CD14-positive monocyte (primary cell): ENCODE measurements around the gene P3H2. TPM values are rescaled to one million over a fixed set of nuclear protein-coding genes. Genes with fewer than 3 reads are reported as not detected.

Experiments
- DNase-seq, 3 donors: peaks; one replicate each; pipeline ENCODE4 v3.0.0-alpha.2; 2011 to 2022
- H2AFZ ChIP-seq: 2 replicates; pipeline ENCODE4 v1.6.0; 2012; ENCODE audit warnings: mild to moderate bottlenecking, low read depth, low read length, inconsistent platforms; ENCODE audit not compliant: insufficient read depth, poor library complexity, severe bottlenecking
- H3K27ac ChIP-seq, 2 donors: 1 replicate in 1 of 2; 2 replicates in 1 of 2; pipeline ENCODE4 v1.5.1; 2012 to 2013; ENCODE audit warnings: low read length in 2 of 2, control low read depth in 1 of 2, inconsistent platforms in 1 of 2, low read depth in 1 of 2, mild to moderate bottlenecking in 1 of 2
- H3K27me3 ChIP-seq, 2 donors: one replicate each; pipeline versions ENCODE4 v1.6.0 to v1.6.1; 2011 to 2013; ENCODE audit warnings: low read length in 2 of 2; ENCODE audit not compliant: control insufficient read depth in 2 of 2, insufficient read depth in 2 of 2
- H3K36me3 ChIP-seq, 2 donors: replicated peaks in 1 of 2; 1 replicate in 1 of 2; 2 replicates in 1 of 2; pipeline versions ENCODE4 v1.5.1 to v1.6.1; 2012 to 2013; ENCODE audit warnings: low read length in 2 of 2, control low read depth in 1 of 2, inconsistent platforms in 1 of 2, mild to moderate bottlenecking in 1 of 2; ENCODE audit not compliant: insufficient read depth in 2 of 2, control insufficient read depth in 1 of 2
- H3K4me1 ChIP-seq, 2 donors: 1 replicate in 1 of 2; 2 replicates in 1 of 2; pipeline versions ENCODE4 v1.5.1 to v1.6.1; 2012 to 2013; ENCODE audit warnings: low read length in 2 of 2, control low read depth in 1 of 2, inconsistent platforms in 1 of 2, mild to moderate bottlenecking in 1 of 2, moderate library complexity in 1 of 2; ENCODE audit not compliant: insufficient read depth in 2 of 2, control insufficient read depth in 1 of 2
- H3K4me2 ChIP-seq: replicated peaks from 2 replicates; pipeline ENCODE3; 2012; ENCODE audit warnings: low read length, moderate library complexity, mild to moderate bottlenecking; ENCODE audit not compliant: poor library complexity, severe bottlenecking; ENCODE audit errors: extremely low read depth
- H3K4me3 ChIP-seq, 3 experiments: fragments of 200-600 bp in 1 of 3; sonication (generic) in 1 of 3; replicated peaks in 1 of 3; 1 replicate in 2 of 3; 2 replicates in 1 of 3; pipeline ENCODE4 v1.5.1; 2011 to 2013; ENCODE audit warnings: low read length in 3 of 3, mild to moderate bottlenecking in 3 of 3, control low read depth in 2 of 3, low read depth in 2 of 3, inconsistent platforms in 1 of 3, moderate library complexity in 1 of 3
- H3K79me2 ChIP-seq: 2 replicates; pipeline ENCODE4 v1.6.0; 2012; ENCODE audit warnings: mild to moderate bottlenecking, control low read depth, inconsistent platforms, low read length, moderate library complexity; ENCODE audit not compliant: insufficient read depth
- H3K9ac ChIP-seq: 2 replicates; pipeline ENCODE4 v1.6.0; 2017; ENCODE audit warnings: low read length, mild to moderate bottlenecking; ENCODE audit not compliant: insufficient read depth, poor library complexity, severe bottlenecking
- H3K9me3 ChIP-seq, 2 donors: replicated peaks in 1 of 2; 1 replicate in 1 of 2; 2 replicates in 1 of 2; pipeline versions ENCODE4 v1.5.1 to v1.6.1; 2012 to 2013; ENCODE audit warnings: low read length in 2 of 2, control low read depth in 1 of 2; ENCODE audit not compliant: control insufficient read depth in 1 of 2, insufficient read depth in 1 of 2
- H4K20me1 ChIP-seq: 2 replicates; pipeline ENCODE4 v1.6.0; 2012; ENCODE audit warnings: mild to moderate bottlenecking, low read length, control low read depth, moderate library complexity; ENCODE audit not compliant: insufficient read depth
- H3K27ac Mint-ChIP-seq, 7 donors: one replicate each; pipeline ENCODE4 v1.8.0; 2020; ENCODE audit warnings: mild to moderate bottlenecking in 7 of 7, mixed read lengths in 7 of 7, moderate library complexity in 6 of 7, inconsistent platforms in 2 of 7
- H3K27me3 Mint-ChIP-seq, 3 donors: one replicate each; pipeline ENCODE4 v1.8.0; 2021 to 2022; ENCODE audit warnings: low read depth in 3 of 3, mild to moderate bottlenecking in 3 of 3, mixed read lengths in 3 of 3, moderate library complexity in 3 of 3, inconsistent platforms in 1 of 3
- H3K36me3 Mint-ChIP-seq, 2 donors: one replicate each; pipeline ENCODE4 v1.8.0; 2020; ENCODE audit warnings: mixed read lengths in 2 of 2, inconsistent platforms in 1 of 2, mild to moderate bottlenecking in 1 of 2
- H3K4me1 Mint-ChIP-seq: one replicate; pipeline ENCODE4 v1.8.0; 2020; ENCODE audit warnings: mild to moderate bottlenecking, mixed read lengths
- H3K4me3 Mint-ChIP-seq, 2 donors: one replicate each; pipeline ENCODE4 v1.8.0; 2020; ENCODE audit warnings: mild to moderate bottlenecking in 2 of 2, mixed read lengths in 2 of 2, moderate library complexity in 1 of 2
- H3K9me3 Mint-ChIP-seq, 7 donors: one replicate each; pipeline ENCODE4 v1.8.0; 2020 to 2022; ENCODE audit warnings: mixed read lengths in 7 of 7, mild to moderate bottlenecking in 6 of 7, moderate library complexity in 6 of 7, inconsistent platforms in 2 of 7
- WGBS: methylation state at CpG from one replicate; pipeline ENCODE4 v1.1.5; 2013; ENCODE audit warnings: missing lambda C conversion rate; ENCODE audit not compliant: insufficient coverage; 5-methylcytosine and 5-hydroxymethylcytosine counted together
- intact Hi-C, 2 donors: fragments of 100-400 bp; cut with micrococcal nuclease; formaldehyde crosslinking; loops; one replicate each; pipeline versions ENCODE4 v1.15.0 to v1.15.1; 2023
- polyA plus RNA-seq, 3 donors: library from polyadenylated mRNA; depleted of rRNA in 1 of 3; unstranded in 2 of 3; stranded (reverse) in 1 of 3; fragments of 300-500 nt in 2 of 3; fragments of >200 nt in 1 of 3; fragmentation: Illumina TruSeq in 2 of 3; gene quantifications; 1 replicate in 2 of 3; 2 replicates in 1 of 3; pipeline ENCODE4 v1.2.3, GENCODE V29; 2012 to 2021
- TF ChIP-seq, protein P1 (sequence below): fragments of 200-600 bp; IDR thresholded peaks from one replicate; pipeline ENCODE4 v1.8.0; 2022; ENCODE audit warnings: antibody characterized with exemption, mild to moderate bottlenecking

The P3H2 gene
- polyA plus RNA-seq, 3 donors: 0.25 to 0.31 (median 0.27) TPM

DNA sequence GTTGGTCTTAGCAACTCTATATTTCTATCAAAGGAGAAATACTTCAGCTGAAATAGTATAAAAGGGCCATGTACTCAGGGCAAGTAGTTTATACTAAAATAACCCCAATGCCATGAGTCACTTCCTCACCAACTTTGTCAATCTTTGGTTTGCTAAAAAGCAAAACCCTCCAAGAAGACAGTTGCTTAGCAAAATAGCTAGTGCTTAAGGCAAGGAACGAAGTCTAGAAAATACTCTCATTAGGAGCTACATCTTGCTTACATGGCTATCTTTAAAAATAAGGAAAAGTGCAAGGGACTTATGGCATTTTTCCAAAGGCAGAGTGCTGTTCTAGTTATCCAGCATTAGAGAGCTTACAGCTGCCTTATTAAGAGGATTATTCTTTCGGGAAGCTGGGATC lies 28.4 kb downstream of the P3H2 start:
- Mint-ChIP-seq H3K27me3 (peaks cover 0 to 2% (median 2%) of the 10 kb centered on the region in 3 donors), H3K4me3 (peak overlapping the region in 1 of 2 donors; percentile 53), H3K4me1 (peaks cover 14% of the 10 kb centered on the region), H3K36me3 (no peaks in the 10 kb centered on the region), H3K27ac (peak overlapping the region in 1 of 7 donors; percentile 45), H3K9me3 (peaks cover 0 to 5% (median under 1%) of the 10 kb centered on the region in 7 donors)
- Histone ChIP-seq H2AFZ (no peak overlapping the region), H3K4me1 (peaks cover 10 to 14% of the 10 kb centered on the region in 2 donors), H3K9ac (no peak overlapping the region), H3K27ac (no peak overlapping the region), H3K27me3 (no peaks in the 10 kb centered on the region), H3K4me2 (peak overlapping the region; percentile 10), H3K79me2 (no peaks in the 10 kb centered on the region), H3K9me3 (no peaks in the 10 kb centered on the region), H3K4me3 (no peak overlapping the region), H4K20me1 (no peaks in the 10 kb centered on the region), H3K36me3 (no peaks in the 10 kb centered on the region)
- no CpG with 5 or more reads among the region's 2 CpGs for WGBS
- peak; percentile 5 to 15 (median 12) for DNase-seq
- intact Hi-C loops: no loop called here
- TF ChIP-seq, protein P1, sequence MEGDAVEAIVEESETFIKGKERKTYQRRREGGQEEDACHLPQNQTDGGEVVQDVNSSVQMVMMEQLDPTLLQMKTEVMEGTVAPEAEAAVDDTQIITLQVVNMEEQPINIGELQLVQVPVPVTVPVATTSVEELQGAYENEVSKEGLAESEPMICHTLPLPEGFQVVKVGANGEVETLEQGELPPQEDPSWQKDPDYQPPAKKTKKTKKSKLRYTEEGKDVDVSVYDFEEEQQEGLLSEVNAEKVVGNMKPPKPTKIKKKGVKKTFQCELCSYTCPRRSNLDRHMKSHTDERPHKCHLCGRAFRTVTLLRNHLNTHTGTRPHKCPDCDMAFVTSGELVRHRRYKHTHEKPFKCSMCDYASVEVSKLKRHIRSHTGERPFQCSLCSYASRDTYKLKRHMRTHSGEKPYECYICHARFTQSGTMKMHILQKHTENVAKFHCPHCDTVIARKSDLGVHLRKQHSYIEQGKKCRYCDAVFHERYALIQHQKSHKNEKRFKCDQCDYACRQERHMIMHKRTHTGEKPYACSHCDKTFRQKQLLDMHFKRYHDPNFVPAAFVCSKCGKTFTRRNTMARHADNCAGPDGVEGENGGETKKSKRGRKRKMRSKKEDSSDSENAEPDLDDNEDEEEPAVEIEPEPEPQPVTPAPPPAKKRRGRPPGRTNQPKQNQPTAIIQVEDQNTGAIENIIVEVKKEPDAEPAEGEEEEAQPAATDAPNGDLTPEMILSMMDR: no peak

DNA sequence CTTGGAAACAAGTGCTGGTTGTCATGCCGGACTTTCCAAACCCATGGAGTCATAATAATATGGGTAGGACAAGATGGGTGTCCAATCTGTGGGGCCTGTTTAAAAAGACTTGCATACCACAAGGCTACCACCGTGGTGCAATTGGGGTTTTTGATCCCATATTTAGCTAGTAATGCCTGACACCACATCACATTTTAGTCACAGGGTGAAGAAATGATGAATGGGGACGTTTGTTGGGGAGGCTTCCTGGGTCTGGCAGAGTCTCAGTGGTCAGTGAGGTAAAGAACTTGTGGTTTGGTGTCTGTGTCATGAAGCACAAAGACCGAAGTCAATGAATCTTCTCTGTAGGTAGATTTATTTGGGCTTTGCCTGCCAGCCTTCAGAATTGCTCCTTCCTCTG lies 31.0 kb downstream of the P3H2 start:
- Histone ChIP-seq H3K9ac (no peak overlapping the region), H3K4me3 (no peak overlapping the region), H3K9me3 (no peaks in the 10 kb centered on the region), H3K27ac (no peak overlapping the region), H4K20me1 (no peaks in the 10 kb centered on the region), H3K36me3 (no peaks in the 10 kb centered on the region), H3K4me2 (no peak overlapping the region), H3K4me1 (peaks cover 10 to 14% of the 10 kb centered on the region in 2 donors), H3K79me2 (no peaks in the 10 kb centered on the region), H2AFZ (no peak overlapping the region), H3K27me3 (no peaks in the 10 kb centered on the region)
- 60% methylated on average over 1 of the region's 4 CpGs for WGBS
- peaks cover 0 to 3% (median 2%) of the 10 kb centered on the region in 3 donors for H3K27me3 Mint-ChIP-seq
- DNase-seq: no peak
- peaks cover 14% of the 10 kb centered on the region for H3K4me1 Mint-ChIP-seq
- intact Hi-C loops: no loop called here
- H3K9me3 Mint-ChIP-seq: peaks cover 0 to 1% (median 0%) of the 10 kb centered on the region in 7 donors
- H3K36me3 Mint-ChIP-seq: no peaks in the 10 kb centered on the region
- H3K4me3 Mint-ChIP-seq: no peak overlapping the region
- TF ChIP-seq, protein P1: no peak
- no peak overlapping the region for H3K27ac Mint-ChIP-seq
